GM11168 (cell line): ENCODE data around the gene FARS2.
"Not testable (repeated sequence)": the region's sequence is repeated elsewhere in the genome, so short reads cannot be mapped to it uniquely, and the experiment has no call there.

Experiments used
- in situ Hi-C: fragments of 300-500 bp; cut with MboI; formaldehyde crosslinking; loops from one replicate; pipeline ENCODE4 v1.12.0; 2022; ENCODE audit warnings: low sequenced_read_pairs; ENCODE audit not compliant: unreplicated experiment

Gene FARS2

DNA sequence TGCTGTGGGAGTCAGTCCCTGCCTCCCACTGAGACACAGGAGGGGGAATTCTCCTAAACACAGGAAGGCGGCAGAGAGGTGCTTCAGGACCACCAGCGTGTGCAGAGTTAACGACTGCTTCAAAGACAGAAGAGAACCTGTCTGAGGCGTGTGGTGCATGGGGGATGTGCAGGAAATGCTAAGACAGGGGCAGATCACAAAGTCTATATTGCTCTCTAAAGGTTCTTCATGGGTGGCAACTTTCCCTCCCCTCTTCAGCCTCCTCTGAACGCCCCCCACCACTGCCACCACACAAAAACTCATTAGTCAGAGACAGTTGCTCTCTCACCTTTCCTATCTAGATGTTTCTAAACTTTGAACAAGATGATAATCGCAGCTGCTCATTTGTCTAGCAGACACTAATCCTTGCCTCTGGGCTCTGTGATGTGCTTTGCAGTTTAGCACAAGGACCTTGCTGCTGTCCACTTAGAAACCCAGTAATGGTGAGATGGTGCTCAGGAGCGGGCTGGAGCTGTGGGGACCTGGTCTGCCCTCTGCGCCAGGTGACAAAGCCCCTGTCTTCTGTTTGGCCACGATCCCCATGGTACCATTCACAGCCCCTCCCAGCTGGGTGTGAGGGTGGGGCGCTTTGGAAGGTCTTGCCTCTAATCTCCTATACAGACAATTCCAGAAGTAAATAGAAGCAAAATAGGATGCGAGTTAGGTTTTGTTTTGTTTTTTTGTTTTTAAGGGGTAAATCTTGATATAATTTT, 525.8 kb downstream of the FARS2 start:
- in situ Hi-C loops: no loop called here

DNA sequence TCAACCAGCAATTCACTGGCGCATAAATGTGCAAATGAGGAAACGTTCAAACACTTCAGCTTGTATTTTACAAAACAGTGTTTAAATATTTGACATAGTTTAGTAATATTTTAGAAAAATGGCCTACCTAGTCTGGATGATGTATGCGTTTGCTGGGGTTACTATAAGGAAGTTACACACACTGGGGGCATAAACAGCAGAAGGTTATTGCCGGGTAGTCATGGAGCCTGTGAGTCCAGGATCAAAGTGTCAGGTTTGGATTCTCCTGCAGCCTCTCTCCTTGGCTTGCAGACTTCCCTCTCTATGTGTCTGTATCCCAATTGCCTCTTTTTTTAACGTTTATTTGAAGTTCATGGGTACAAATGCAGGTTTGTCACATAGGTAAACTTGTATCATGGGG, 528.1 kb downstream of the FARS2 start:
- in situ Hi-C loops: not testable (repeated sequence)

DNA sequence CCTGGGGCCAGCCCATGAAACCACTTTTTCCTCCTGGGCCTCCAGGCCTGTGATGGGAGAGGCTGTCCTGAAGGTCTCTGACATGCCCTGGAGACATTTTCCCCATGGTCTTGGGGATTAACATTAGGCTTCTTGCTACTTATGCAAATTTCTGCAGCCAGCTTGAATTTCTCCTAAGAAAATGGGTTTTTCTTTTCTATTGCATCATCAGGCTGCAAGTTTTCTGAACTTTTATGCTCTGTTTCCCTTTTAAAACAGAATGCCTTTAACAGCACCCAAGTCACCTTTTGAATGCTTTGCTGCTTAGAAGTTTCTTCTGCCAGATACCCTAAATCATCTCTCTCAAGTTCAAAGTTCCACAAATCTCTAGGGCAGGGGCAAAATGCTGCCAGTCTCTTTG, 535.2 kb downstream of the FARS2 start:
- in situ Hi-C loops: not testable (repeated sequence)

DNA sequence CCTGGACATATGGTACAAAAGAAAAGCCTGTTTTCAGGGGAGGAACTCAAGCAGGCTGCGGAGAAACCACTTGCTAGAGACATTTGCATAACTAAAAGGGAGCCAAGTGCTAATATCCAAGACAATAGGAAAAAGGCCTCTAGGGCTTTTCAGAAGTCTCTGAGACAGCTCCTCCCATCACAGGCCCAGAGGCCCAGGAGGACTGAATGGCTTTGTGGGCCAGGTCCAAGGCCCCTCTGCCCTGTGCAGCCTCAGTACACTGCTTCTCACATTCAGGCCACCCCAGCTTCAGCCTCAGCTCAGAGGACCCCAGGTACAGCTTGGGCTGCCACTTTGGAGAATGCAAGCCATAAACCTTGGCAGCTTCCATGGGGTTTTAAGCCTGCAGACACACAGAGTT, 545.1 kb downstream of the FARS2 start:
- in situ Hi-C loops: not testable (repeated sequence)

DNA sequence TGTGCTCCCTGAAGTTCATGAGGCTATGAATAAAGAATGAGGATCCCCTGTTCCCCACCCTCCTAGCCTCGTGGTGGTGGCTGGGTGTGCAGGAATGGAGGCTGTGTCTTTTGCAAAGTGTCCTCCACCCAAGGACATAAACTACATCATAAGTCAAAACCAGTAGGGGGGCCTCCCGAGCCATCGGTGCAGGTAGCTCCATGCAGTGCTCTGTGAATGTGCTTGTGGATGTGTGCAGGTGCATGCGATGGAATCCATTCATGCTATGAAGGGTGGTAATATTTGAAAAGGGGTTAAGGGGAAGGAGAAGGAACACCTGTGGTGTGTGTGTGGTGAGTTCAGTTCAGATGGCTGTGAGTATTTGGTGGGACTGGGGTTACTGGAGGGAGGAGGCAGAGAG, 548.1 kb downstream of the FARS2 start:
- in situ Hi-C loops: no loop called here

DNA sequence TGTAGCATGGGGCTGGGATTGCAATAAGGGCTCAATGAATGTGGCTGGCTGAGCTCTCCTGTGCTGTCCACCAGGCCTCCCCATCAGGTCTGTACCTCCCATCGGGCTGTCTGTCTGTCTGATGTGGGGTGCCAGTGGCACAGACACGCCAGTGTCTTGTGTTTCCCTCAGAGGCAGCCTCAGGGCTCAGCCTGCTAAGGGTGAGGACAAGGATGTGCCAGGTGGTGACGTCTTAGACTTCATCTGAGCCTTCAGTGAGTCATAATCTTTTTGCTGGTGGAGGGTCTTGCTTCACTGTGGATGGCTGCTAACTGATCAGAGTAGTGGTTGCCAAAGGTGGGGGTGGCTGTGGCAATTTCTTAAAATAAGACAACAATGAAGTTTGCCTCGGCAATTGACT, 550.7 kb downstream of the FARS2 start:
- in situ Hi-C loops: no loop called here

DNA sequence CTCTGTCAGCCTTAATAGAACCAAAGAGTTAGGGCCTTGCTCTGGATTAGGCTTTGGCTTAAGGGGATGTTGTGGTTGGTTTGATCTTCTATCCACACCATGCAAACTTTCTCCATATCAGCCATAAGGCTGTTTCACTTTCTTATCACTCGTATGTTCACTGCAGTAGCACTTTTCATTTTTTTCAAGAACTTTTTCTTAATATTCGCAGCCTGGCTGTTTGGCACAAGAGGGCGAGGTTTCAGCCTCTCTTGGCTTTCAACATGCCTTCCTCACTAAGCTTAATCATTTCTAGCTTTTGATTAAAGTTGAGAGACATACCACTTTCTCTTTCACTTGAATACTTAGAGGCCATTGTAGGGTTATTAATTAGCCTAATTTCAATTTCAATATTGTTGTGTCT, 552.3 kb downstream of the FARS2 start:
- in situ Hi-C loops: no loop called here

DNA sequence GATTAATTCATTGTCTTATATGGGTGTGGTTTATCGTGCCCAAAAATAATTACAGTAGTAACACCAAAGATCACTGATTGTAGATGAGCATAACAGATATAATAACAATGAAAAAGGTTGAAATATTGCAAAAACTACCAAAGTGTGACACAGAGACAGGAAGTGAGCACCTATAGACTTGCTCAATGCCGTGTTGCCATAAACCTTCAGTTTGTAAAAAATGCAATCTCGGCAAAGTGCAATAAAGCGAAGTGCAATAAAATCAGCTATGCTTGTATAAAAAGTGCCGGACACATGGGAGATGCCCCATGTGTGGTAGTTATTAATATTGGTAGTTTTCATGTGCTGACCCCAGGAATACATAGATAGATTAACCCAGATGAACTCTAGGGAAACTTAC, 552.8 kb downstream of the FARS2 start:
- in situ Hi-C loops: no loop called here

DNA sequence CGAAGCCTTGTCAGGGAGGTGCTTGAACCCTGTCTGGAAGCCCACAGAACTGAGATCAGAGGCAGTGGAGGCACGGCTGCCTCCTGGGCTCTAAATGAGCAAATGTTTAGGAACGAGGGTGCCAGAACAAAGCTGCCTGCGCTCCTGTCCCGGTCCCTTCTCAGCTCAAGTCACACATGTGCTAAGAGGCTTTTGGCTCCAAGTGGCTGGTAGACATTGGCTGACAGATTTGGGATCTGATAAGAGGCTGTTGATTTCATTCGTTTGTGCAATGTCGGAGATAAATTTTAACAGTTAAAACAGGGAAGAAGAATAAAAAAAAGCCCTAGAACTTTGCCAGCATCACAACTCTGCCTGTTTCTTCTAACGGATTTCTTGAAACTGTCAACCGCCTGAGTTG, 553.6 kb downstream of the FARS2 start:
- in situ Hi-C loops: no loop called here

DNA sequence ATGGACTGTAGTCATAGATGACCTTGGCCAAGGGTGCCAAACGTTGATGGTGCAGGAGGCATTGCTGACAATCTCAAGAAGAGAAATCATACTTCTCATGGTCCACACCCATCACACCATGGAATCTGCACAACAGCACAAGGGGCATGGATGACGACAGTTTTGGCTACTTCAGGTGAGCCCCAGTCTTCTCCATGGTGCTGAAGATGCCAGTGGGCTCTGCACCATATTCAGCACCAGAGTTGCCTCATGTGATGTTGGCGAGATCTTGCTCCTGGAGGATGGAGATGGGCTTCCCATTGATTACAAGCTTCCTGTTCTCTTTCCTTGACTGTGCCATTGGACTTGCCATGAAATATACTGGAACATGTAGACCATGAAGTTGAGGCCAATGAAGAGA, 556.6 kb downstream of the FARS2 start:
- in situ Hi-C loops: no loop called here

DNA sequence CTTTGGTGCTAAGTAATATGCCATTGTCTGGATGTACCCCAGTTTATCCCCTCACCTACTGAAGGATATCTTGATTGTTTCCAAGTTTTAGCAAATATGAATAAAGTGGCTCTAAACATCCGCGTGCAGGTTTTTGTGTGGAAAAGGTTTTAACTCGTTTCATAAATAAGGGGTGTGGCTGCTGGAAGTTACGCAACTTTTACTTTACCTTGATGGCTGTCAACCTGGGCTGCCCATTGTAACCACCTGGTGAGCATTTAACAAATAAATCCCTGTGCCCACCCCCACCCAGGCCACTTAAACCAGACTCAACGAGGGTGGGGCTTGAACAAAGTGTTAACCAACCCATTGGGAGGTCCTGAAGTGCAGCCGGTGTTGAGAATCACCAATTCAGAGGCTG, 557.6 kb downstream of the FARS2 start:
- in situ Hi-C loops: no loop called here
